AG04450 (cell line): ENCODE data around the gene MAP7. TPM values are rescaled to one million over a fixed set of nuclear protein-coding genes. Genes with fewer than 3 reads are reported as not detected.

Experiments used
- CTCF ChIA-PET: fragments of 300-600, 350-600 bp; formaldehyde crosslinking; extraction: SDS; loops from one replicate; lab custom pipeline; 2022; ENCODE audit warnings: antibody characterized with exemption, inconsistent platforms; lab: Charles Lee
- POLR2A ChIA-PET: fragments of 350-600 bp; formaldehyde crosslinking; extraction: SDS; loops from one replicate; lab custom pipeline; 2021; ENCODE audit warnings: antibody characterized with exemption, inconsistent platforms; lab: Yijun Ruan, JAX
- DNase-seq: peaks from one replicate; pipeline ENCODE4 v3.0.0-alpha.2; 2011; ENCODE audit warnings: low read depth, low spot score
- H3K27ac ChIP-seq: one replicate; pipeline ENCODE4 v1.5.1; 2012; ENCODE audit warnings: low read depth, low read length, control low read depth
- H3K27me3 ChIP-seq: one replicate; pipeline ENCODE4 v1.6.0; 2012; ENCODE audit warnings: low read length; ENCODE audit not compliant: control insufficient read depth, insufficient read depth
- H3K4me3 ChIP-seq: 2 replicates; pipeline ENCODE4 v1.5.1; 2011; ENCODE audit warnings: mild to moderate bottlenecking, low read depth, low read length, control low read depth
- H3K9me3 ChIP-seq: 2 replicates; pipeline ENCODE4 v1.5.1; 2012; ENCODE audit warnings: low read length; ENCODE audit not compliant: control insufficient read depth, insufficient read depth
- polyA plus RNA-seq: library from polyadenylated mRNA; depleted of rRNA; stranded (reverse); fragments of >200 nt; gene quantifications from 2 replicates; pipeline ENCODE4 v1.2.3, GENCODE V29; 2011
- TF ChIP-seq, protein P1 (sequence below): IDR thresholded peaks from 2 replicates; pipeline ENCODE4 v1.5.1; 2011; ENCODE audit warnings: low read depth, low read length, control low read depth, inconsistent platforms

Gene MAP7
- polyA plus RNA-seq, 1 experiment: 0.30 TPM

DNA sequence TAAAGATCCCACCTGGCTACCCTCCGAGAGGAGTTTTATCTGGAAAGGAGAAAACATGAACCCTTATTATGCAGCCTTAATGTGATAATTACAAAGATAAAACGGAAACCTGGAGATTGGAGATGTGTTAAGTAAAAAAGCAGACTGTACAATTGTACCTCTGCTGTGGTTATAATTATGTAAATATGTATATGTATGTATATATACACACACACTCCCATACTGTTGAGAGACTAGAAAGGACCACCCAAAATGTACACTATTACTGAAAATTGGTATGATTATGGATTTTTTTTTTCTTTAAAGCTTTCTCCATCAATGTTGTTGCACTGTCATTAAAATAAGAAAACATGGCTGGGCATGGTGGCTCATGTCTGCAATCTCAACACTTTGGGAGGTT lies 188.4 kb downstream of the MAP7 start:
- no peaks in the 10 kb centered on the region; the same call in 1 of the 2 replicates for H3K9me3 ChIP-seq
- TF ChIP-seq, protein P1, sequence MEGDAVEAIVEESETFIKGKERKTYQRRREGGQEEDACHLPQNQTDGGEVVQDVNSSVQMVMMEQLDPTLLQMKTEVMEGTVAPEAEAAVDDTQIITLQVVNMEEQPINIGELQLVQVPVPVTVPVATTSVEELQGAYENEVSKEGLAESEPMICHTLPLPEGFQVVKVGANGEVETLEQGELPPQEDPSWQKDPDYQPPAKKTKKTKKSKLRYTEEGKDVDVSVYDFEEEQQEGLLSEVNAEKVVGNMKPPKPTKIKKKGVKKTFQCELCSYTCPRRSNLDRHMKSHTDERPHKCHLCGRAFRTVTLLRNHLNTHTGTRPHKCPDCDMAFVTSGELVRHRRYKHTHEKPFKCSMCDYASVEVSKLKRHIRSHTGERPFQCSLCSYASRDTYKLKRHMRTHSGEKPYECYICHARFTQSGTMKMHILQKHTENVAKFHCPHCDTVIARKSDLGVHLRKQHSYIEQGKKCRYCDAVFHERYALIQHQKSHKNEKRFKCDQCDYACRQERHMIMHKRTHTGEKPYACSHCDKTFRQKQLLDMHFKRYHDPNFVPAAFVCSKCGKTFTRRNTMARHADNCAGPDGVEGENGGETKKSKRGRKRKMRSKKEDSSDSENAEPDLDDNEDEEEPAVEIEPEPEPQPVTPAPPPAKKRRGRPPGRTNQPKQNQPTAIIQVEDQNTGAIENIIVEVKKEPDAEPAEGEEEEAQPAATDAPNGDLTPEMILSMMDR: no peak
- POLR2A ChIA-PET: no interaction called here
- no peak for DNase-seq
- H3K27ac ChIP-seq: no peak overlapping the region
- CTCF ChIA-PET: no interaction called here
- no peak overlapping the region for H3K4me3 ChIP-seq
- H3K27me3 ChIP-seq: peaks cover 17% of the 10 kb centered on the region

GRCh38 chr6:136360783-136361182 lies 189.4 kb downstream of the MAP7 start:
- no peak overlapping the region for H3K27ac ChIP-seq
- peaks cover 21% of the 10 kb centered on the region for H3K27me3 ChIP-seq
- ChIA-PET CTCF (no interaction called here), POLR2A (no interaction called here)
- TF ChIP-seq, protein P1: no peak
- no peak overlapping the region for H3K4me3 ChIP-seq
- DNase-seq: no peak
- H3K9me3 ChIP-seq: no peaks in the 10 kb centered on the region; the same call in 1 of the 2 replicates

DNA sequence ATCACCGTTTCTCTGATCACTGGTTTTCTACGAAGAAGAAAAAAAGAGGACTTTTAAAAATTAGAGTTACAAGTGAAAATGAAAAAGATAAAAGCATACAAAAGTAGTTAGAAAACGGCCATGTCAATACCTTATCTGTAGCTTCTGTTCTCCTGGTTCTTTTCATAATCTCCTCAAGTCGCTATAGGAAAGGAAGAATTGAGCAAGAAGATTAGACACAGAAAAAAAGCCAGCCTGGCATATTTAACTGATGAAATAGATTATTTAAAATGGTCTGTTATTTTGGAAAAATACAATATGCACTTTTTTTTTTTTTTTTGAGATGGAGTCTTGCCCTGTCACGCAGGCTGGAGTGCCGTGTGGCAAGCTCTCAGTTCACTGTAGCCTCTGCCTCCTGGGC lies 190.4 kb downstream of the MAP7 start:
- ChIA-PET POLR2A (no interaction called here), CTCF (interaction anchor here (0.6 kb wide), 1 partner anchor 133 kb away, joined by 4 read pairs; no protein-coding TSS in a partner anchor)
- Histone ChIP-seq H3K9me3 (no peaks in the 10 kb centered on the region; the same call in 1 of the 2 replicates), H3K4me3 (no peak overlapping the region), H3K27me3 (peaks cover 21% of the 10 kb centered on the region), H3K27ac (no peak overlapping the region)
- TF ChIP-seq, protein P1: no peak
- DNase-seq: no peak

GRCh38 chr6:136351518-136352110 lies 198.6 kb downstream of the MAP7 start:
- CTCF ChIA-PET: no interaction called here

GRCh38 chr6:136350914-136351313 lies 199.3 kb downstream of the MAP7 start:
- Histone ChIP-seq H3K27ac (no peak overlapping the region), H3K4me3 (no peak overlapping the region), H3K27me3 (peaks cover 15% of the 10 kb centered on the region), H3K9me3 (no peaks in the 10 kb centered on the region)
- ChIA-PET POLR2A (no interaction called here), CTCF (no interaction called here)
- DNase-seq: no peak
- TF ChIP-seq, protein P1: no peak

More at GRCh38 chr6:136351518-136352110, 198.6 kb downstream of the MAP7 start:
- TF ChIP-seq, protein P1: no peak
- no peak for DNase-seq
- POLR2A ChIA-PET: no interaction called here
- H3K27me3 ChIP-seq: peaks cover 20% of the 10 kb centered on the region
- no peak overlapping the region for H3K4me3 ChIP-seq
- H3K27ac ChIP-seq: no peak overlapping the region
- no peaks in the 10 kb centered on the region for H3K9me3 ChIP-seq
